ENCODE results near the gene ARHGAP33.

GRCh38 chr19:35750167-35750566 lies 25.2 kb upstream of the ARHGAP33 start:
- TF ChIP-seq CTCF (conservative IDR thresholded peaks at IDR 0.05; ENCODE audit: low read depth in 2 of 2) (no peak), CREB1 (CRISPR knock-in tag; IDR thresholded peaks at IDR 0.05; ENCODE audit: low read depth) (no peak), EZH2phosphoT487 (IDR thresholded peaks at IDR 0.05; ENCODE audit: unreplicated experiment) (no peak), EZH2 (IDR thresholded peaks at IDR 0.05; ENCODE audit: low read depth, unreplicated experiment) (no peak), POLR2AphosphoS5 (IDR thresholded peaks at IDR 0.05; ENCODE audit: low read depth) (no peak), REST (IDR thresholded peaks at IDR 0.05; ENCODE audit: unreplicated experiment) (no peak), JUNB (IDR thresholded peaks at IDR 0.05; ENCODE audit: unreplicated experiment) (no peak), ZNF331 (CRISPR knock-in tag; IDR thresholded peaks at IDR 0.05; ENCODE audit: low read depth) (no peak), ZNF114 (CRISPR knock-in tag; IDR thresholded peaks at IDR 0.05) (no peak), STAT1 (IDR thresholded peaks at IDR 0.05; ENCODE audit: unreplicated experiment) (no peak)

Data from GM23338 (cell line).